Measurements from ENCODE around the gene APRT. TPM values are rescaled to one million over a fixed set of nuclear protein-coding genes. Genes with fewer than 3 reads are reported as not detected.

APRT gene
- total RNA-seq, 1 experiment from 2014 or later: 311 TPM

- TF ChIP-seq, protein P1, sequence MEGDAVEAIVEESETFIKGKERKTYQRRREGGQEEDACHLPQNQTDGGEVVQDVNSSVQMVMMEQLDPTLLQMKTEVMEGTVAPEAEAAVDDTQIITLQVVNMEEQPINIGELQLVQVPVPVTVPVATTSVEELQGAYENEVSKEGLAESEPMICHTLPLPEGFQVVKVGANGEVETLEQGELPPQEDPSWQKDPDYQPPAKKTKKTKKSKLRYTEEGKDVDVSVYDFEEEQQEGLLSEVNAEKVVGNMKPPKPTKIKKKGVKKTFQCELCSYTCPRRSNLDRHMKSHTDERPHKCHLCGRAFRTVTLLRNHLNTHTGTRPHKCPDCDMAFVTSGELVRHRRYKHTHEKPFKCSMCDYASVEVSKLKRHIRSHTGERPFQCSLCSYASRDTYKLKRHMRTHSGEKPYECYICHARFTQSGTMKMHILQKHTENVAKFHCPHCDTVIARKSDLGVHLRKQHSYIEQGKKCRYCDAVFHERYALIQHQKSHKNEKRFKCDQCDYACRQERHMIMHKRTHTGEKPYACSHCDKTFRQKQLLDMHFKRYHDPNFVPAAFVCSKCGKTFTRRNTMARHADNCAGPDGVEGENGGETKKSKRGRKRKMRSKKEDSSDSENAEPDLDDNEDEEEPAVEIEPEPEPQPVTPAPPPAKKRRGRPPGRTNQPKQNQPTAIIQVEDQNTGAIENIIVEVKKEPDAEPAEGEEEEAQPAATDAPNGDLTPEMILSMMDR (IDR thresholded peaks at IDR 0.05 in 2 of 3, conservative IDR thresholded peaks at IDR 0.05 in 1 of 3; ENCODE audit: borderline replicate concordance in 1 of 3, insufficient read depth in 1 of 3, low read depth in 2 of 3, low read length in 2 of 3): no peak
- no peak for TF ChIP-seq EZH2phosphoT487 (IDR thresholded peaks at IDR 0.05; ENCODE audit: borderline replicate concordance)
- no peak for TF ChIP-seq RAD21 (IDR thresholded peaks at IDR 0.05; ENCODE audit: low read depth)
- TF ChIP-seq, protein P2, sequence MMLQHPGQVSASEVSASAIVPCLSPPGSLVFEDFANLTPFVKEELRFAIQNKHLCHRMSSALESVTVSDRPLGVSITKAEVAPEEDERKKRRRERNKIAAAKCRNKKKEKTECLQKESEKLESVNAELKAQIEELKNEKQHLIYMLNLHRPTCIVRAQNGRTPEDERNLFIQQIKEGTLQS (IDR thresholded peaks at IDR 0.05): no peak
- TF ChIP-seq POLR2AphosphoS5 (IDR thresholded peaks at IDR 0.05; ENCODE audit: low read depth, low read length): no peak
- TF ChIP-seq ELF1 (IDR thresholded peaks at IDR 0.05; ENCODE audit: borderline replicate concordance, low read depth): no peak
- no peak for TF ChIP-seq EGR1 (IDR thresholded peaks at IDR 0.05; ENCODE audit: low read depth)
- no peak for TF ChIP-seq SRF (IDR thresholded peaks at IDR 0.05; ENCODE audit: low read depth)
- TF ChIP-seq FOSL1 (IDR thresholded peaks at IDR 0.05; ENCODE audit: low read depth): no peak
- Histone ChIP-seq H3K27ac (ENCODE audit: low read depth, low read length) (no peak overlapping the region), H3K79me2 (ENCODE audit: insufficient read depth, low read length) (peaks cover 10% of the 10 kb centered on the region; the same call in 1 of the 2 replicates), H4K20me1 (ENCODE audit: insufficient read depth) (no peaks in the 10 kb centered on the region), H3K9me2 (ENCODE audit: insufficient read depth) (no peaks in the 10 kb centered on the region), H3K4me2 (ENCODE audit: low read length) (no peak overlapping the region), H3K9ac (ENCODE audit: low read length) (no peak overlapping the region), H2AFZ (ENCODE audit: low read depth, low read length, poor library complexity, severe bottlenecking) (no peak overlapping the region), H3K4me3 (replicated peaks in 1 of 2; ENCODE audit: low read depth in 1 of 2, low read length in 2 of 2) (no peak overlapping the region), H3K27me3 (ENCODE audit: insufficient read depth, low read length) (no peaks in the 10 kb centered on the region), H3K36me3 (ENCODE audit: control insufficient read depth in 1 of 2, insufficient read depth in 2 of 2, low read length in 2 of 2) (no peaks in the 10 kb centered on the region), H3K4me1 (ENCODE audit: control insufficient read depth in 1 of 2, insufficient read depth in 2 of 2, low read length in 2 of 2) (peaks cover 14 to 16% of the 10 kb centered on the region in 2 experiments), H3K9me3 (ENCODE audit: control insufficient read depth in 1 of 2, insufficient read depth in 1 of 2, low read depth in 1 of 2, low read length in 2 of 2) (no peaks in the 10 kb centered on the region)
- DNase-seq (ENCODE audit: low read depth, low spot score): no peak
- ChIA-PET RAD21 (ENCODE audit: low non-redundant PET in 1 of 2, low total read pairs in 2 of 2, uncharacterized antibody in 2 of 2, unreplicated experiment in 2 of 2) (no interaction called here), POLR2A (no interaction called here), CTCF (no interaction called here)
- intact Hi-C loops (cut with micrococcal nuclease): no loop called here
- ATAC-seq: no peak
- BruUV-seq (replicated peaks): no TSS peak
Observed at GRCh38 chr16:88851616-88852015, 39.9 kb upstream of the APRT start.
